Thymus (tissue), 14 donors: ENCODE measurements around the gene DLST. TPM values are rescaled to one million over a fixed set of nuclear protein-coding genes. Genes with fewer than 3 reads are reported as not detected.

Source experiments
- DNase-seq, 9 donors: peaks; one replicate each; pipeline ENCODE4 v3.0.0-alpha.2; 2013; ENCODE audit warnings: low spot score in 9 of 9, low read depth in 6 of 9, missing footprints in 1 of 9
- H3K27ac ChIP-seq, 2 donors: one replicate each; pipeline ENCODE4 v1.5.1; 2013; ENCODE audit warnings: control low read depth in 1 of 2, low read depth in 1 of 2, low read length in 1 of 2, mild to moderate bottlenecking in 1 of 2, moderate library complexity in 1 of 2
- H3K27me3 ChIP-seq, 2 donors: one replicate each; pipeline ENCODE4 v1.5.1; 2013; ENCODE audit warnings: low read length in 1 of 2; ENCODE audit not compliant: control insufficient read depth in 2 of 2, insufficient read depth in 1 of 2
- H3K36me3 ChIP-seq, 2 donors: one replicate each; pipeline ENCODE4 v1.5.1; 2013; ENCODE audit warnings: low read length in 1 of 2, mild to moderate bottlenecking in 1 of 2, moderate library complexity in 1 of 2; ENCODE audit not compliant: control insufficient read depth in 2 of 2, insufficient read depth in 2 of 2
- H3K4me1 ChIP-seq, 2 donors: one replicate each; pipeline ENCODE4 v1.5.1; 2013; ENCODE audit warnings: low read length in 2 of 2; ENCODE audit not compliant: control insufficient read depth in 2 of 2, insufficient read depth in 2 of 2
- H3K4me3 ChIP-seq, 2 donors: one replicate each; pipeline ENCODE4 v1.5.1; 2013; ENCODE audit warnings: low read length in 2 of 2, control low read depth in 1 of 2, mild to moderate bottlenecking in 1 of 2
- H3K9me3 ChIP-seq, 2 donors: one replicate each; pipeline ENCODE4 v1.5.1; 2013; ENCODE audit warnings: low read length in 1 of 2, mild to moderate bottlenecking in 1 of 2; ENCODE audit not compliant: control insufficient read depth in 2 of 2, insufficient read depth in 1 of 2
- WGBS: extraction: QIAGEN DNeasy Blood & Tissue Kit; methylation state at CpG from one replicate; pipeline ENCODE4 v1.1.7; 2013; 5-methylcytosine and 5-hydroxymethylcytosine counted together
- long read RNA-seq, 10 donors: transcript quantifications; one replicate each; lab custom pipeline, GENCODE V29; 2026
- polyA plus RNA-seq: library from polyadenylated mRNA; stranded (reverse); fragments of 200-250 nt; gene quantifications from one replicate; pipeline ENCODE4 v1.2.3, GENCODE V29; 2013
- total RNA-seq: library from RNA; stranded (reverse); fragments of 120-200 nt; gene quantifications from one replicate; pipeline ENCODE4 v1.2.4, GENCODE V29; 2013
- donor health status: healthy.

The DLST gene
- total RNA-seq (29.8 TPM), polyA plus RNA-seq (49.4 TPM)
- long read RNA-seq, donor 1, partial matches to known transcripts, result 0 of 1 reads
- long read RNA-seq, donor 1, other reads (novel, unspliced or antisense), result 0 of 1 reads
- long read RNA-seq, donor 2, result 0 reads
- long read RNA-seq, donor 3, transcript DLST-202 (15 exons, 2,838 nt), result major isoform, 5 of 12 reads
- long read RNA-seq, donor 3, partial matches to known transcripts, result 0 of 12 reads
- long read RNA-seq, donor 3, other reads (novel, unspliced or antisense), result 0 of 12 reads
- long read RNA-seq, donor 4, partial matches to known transcripts, result 19 of 27 reads
- long read RNA-seq, donor 4, other reads (novel, unspliced or antisense), result 0 of 27 reads
- long read RNA-seq, donor 5, transcript DLST-202 (15 exons, 2,838 nt), result major isoform, 10 of 54 reads
- long read RNA-seq, donor 5, partial matches to known transcripts, result 42 of 54 reads
- long read RNA-seq, donor 5, other reads (novel, unspliced or antisense), result 0 of 54 reads
- long read RNA-seq, donor 6, partial matches to known transcripts, result 0 of 7 reads
- long read RNA-seq, donor 6, other reads (novel, unspliced or antisense), result 0 of 7 reads
- long read RNA-seq, donor 7, transcript DLST-202 (15 exons, 2,838 nt), result major isoform, 6 of 13 reads
- long read RNA-seq, donor 7, partial matches to known transcripts, result 0 of 13 reads
- long read RNA-seq, donor 7, other reads (novel, unspliced or antisense), result 0 of 13 reads
- long read RNA-seq, donor 8, partial matches to known transcripts, result 0 of 3 reads
- long read RNA-seq, donor 8, other reads (novel, unspliced or antisense), result 0 of 3 reads
- long read RNA-seq, donor 9, partial matches to known transcripts, result 0 of 4 reads
- long read RNA-seq, donor 9, other reads (novel, unspliced or antisense), result 0 of 4 reads
- long read RNA-seq, donor 10, transcript DLST-202 (15 exons, 2,838 nt), result major isoform, 8 of 25 reads
- long read RNA-seq, donor 10, partial matches to known transcripts, result 14 of 25 reads
- long read RNA-seq, donor 10, other reads (novel, unspliced or antisense), result 0 of 25 reads

DNA sequence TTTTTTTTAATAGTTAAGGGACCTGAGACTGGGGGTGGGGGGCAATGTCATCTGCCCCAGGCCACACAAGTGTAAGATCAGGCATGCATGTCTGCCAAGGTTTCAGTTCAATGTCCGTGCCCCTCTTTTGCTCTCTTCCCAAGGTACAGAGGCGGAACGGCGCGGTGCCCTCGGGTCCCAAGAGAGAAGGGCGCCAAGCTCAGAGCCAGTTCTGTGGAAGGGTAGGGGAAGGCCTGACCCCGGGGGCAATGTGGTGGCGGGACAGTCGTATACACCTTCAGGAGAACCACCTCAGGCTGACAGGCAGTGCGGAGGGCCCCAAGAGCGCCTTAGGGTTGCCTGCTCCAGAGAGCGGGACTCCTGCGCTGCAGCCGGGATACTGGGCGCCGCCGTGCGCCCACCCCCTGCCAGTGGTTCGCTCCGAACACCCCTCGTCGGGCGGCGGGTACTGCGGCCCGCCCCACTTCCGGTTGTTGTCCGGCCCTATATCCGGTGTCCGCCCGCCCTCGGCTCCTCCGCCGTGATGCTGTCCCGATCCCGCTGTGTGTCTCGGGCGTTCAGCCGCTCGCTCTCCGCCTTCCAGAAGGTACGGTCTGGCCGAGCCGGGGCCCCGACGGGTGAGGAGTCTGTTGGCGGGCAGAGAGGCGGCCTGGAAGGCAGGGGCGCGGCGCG, at the start of gene DLST:
TSS of gene DLST (plus strand) at position 486 of the 672 bp plus-strand sequence. CDS start at position 524, 38 bp downstream.
- Histone ChIP-seq H3K4me1 (peaks cover 21 to 25% of the 10 kb centered on the region in 2 donors), H3K27ac (peak within 1 kb of the TSS; percentile 79 to 98), H3K27me3 (no peaks in the 10 kb centered on the region), H3K4me3 (peak within 1 kb of the TSS; percentile 91 to 100), H3K9me3 (no peaks in the 10 kb centered on the region), H3K36me3 (peaks cover 13 to 19% of the 10 kb centered on the region in 2 donors)
- DNase-seq, result peak; percentile 70 to 90 (median 80)
- WGBS, result under 1% methylated on average over 53 of the region's 53 CpGs

- peaks cover 12 to 26% of the 10 kb centered on the region in 2 donors for H3K36me3 ChIP-seq
- no peak overlapping the region for H3K27ac ChIP-seq
- no peak overlapping the region for H3K4me3 ChIP-seq
- H3K27me3 ChIP-seq, result no peaks in the 10 kb centered on the region
- H3K9me3 ChIP-seq, result no peaks in the 10 kb centered on the region
- 97% methylated on average over 4 of the region's 4 CpGs for WGBS
- no peak for DNase-seq
- peaks cover 22% of the 10 kb centered on the region in 2 donors for H3K4me1 ChIP-seq
Measured at GRCh38 chr14:74832849-74833248, 48.9 kb upstream of the DLST start.

- H3K27me3 ChIP-seq, result no peaks in the 10 kb centered on the region
- WGBS, result 79% methylated on average over 5 of the region's 5 CpGs
- peak overlapping the region; percentile 53 to 88 for H3K27ac ChIP-seq
- peaks cover 22% of the 10 kb centered on the region in 2 donors for H3K4me1 ChIP-seq
- no peak overlapping the region for H3K4me3 ChIP-seq
- peaks cover 5 to 18% of the 10 kb centered on the region in 2 donors for H3K36me3 ChIP-seq
- peak in 1 of 9 donors; percentile 22 for DNase-seq
- no peaks in the 10 kb centered on the region for H3K9me3 ChIP-seq
Measured at GRCh38 chr14:74834692-74835392, 46.9 kb upstream of the DLST start.

DNA sequence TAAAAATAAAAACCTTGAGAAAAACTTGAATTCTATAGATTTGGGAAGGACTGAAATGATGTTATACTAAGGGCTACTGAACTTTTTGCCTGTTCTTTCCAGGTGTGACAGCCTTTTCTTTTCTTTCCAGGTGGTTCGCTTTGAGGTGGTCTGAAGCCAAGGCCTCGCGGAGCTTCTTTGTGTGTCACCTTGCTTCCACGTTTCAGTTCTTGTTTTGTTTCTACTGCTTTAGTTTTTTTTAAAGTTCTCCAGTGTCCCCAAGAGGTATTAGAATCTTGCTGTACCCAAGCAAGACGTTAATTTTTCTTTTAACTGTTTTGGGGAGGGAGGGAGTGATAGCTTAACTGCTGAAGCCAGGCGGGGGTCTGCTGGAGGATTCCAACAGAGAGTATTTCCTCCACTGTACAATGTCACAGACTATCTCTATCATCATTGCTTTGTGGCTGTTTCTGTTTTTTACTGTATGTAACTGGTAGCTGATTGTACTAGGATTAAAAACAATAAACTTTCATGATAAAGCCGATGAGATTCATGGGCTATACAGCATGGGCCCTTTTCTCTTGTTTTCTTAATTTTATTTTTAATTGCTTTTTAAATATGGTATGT, 46.0 kb upstream of the DLST start:
- Histone ChIP-seq H3K4me1 (peaks cover 22% of the 10 kb centered on the region in 2 donors), H3K27ac (peak overlapping the region; percentile 84 to 88), H3K27me3 (no peaks in the 10 kb centered on the region), H3K9me3 (no peaks in the 10 kb centered on the region), H3K36me3 (peaks cover 3 to 13% of the 10 kb centered on the region in 2 donors), H3K4me3 (no peak overlapping the region)
- WGBS, result 28% methylated on average over 7 of the region's 7 CpGs
- DNase-seq, result peak in 6 of 9 donors; percentile 39 to 84 (median 55)

GRCh38 chr14:74836251-74836960, 45.3 kb upstream of the DLST start:
- no peaks in the 10 kb centered on the region for H3K9me3 ChIP-seq
- H3K36me3 ChIP-seq, result peaks cover 3 to 9% of the 10 kb centered on the region in 2 donors
- WGBS, result 94% methylated on average over 1 of the region's 1 CpG
- H3K4me3 ChIP-seq, result no peak overlapping the region
- peaks cover 24 to 25% of the 10 kb centered on the region in 2 donors for H3K4me1 ChIP-seq
- peak overlapping the region; percentile 36 to 88 for H3K27ac ChIP-seq
- no peaks in the 10 kb centered on the region for H3K27me3 ChIP-seq
- DNase-seq, result peak in 2 of 9 donors; percentile 34 to 45

- Histone ChIP-seq H3K9me3 (no peaks in the 10 kb centered on the region), H3K36me3 (peaks cover 3 to 6% of the 10 kb centered on the region in 2 donors), H3K27me3 (no peaks in the 10 kb centered on the region), H3K27ac (peak overlapping the region in 1 of 2 donors; percentile 88), H3K4me3 (peak overlapping the region in 1 of 2 donors; percentile 13), H3K4me1 (peaks cover 25 to 27% of the 10 kb centered on the region in 2 donors)
- 9% methylated on average over 2 of the region's 2 CpGs for WGBS
- peak in 2 of 9 donors; percentile 55 to 69 for DNase-seq
Measured at GRCh38 chr14:74838166-74838565, 43.5 kb upstream of the DLST start.

DNA sequence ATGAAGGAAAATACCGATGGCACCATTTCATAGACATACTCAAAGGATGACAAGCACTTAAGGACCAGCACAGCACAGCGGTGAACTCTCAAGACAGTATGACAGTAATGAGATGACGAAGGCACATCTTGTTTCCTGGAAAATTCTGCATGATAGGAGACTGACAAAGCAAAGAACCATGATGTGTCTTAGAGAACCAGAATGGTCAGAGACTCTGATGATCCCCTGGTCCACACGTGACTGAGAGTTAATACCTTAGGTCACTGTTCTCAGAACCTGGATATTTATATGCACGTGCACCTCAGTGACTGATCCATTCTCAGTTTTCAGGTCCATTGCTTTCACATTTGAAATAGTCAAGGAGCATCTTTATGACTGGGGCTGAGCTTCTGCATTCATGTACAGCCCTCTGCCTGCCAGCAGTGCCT, 41.1 kb upstream of the DLST start:
- Histone ChIP-seq H3K4me3 (no peak overlapping the region), H3K27ac (no peak overlapping the region), H3K4me1 (peaks cover 15 to 17% of the 10 kb centered on the region in 2 donors), H3K36me3 (peaks cover 3 to 4% of the 10 kb centered on the region in 2 donors), H3K9me3 (no peaks in the 10 kb centered on the region), H3K27me3 (no peaks in the 10 kb centered on the region)
- no peak for DNase-seq
- WGBS, result 97% methylated on average over 5 of the region's 5 CpGs
